Colonic mucosa (tissue), 4 donors: Measurements from ENCODE around the gene DHX38. TPM values are rescaled to one million over a fixed set of nuclear protein-coding genes. Genes with fewer than 3 reads are reported as not detected.

ENCODE experiments used
- DNase-seq: peaks from one replicate; pipeline ENCODE4 v3.0.0-alpha.2; 2020
- H3K27ac ChIP-seq: fragments of 200-600 bp; one replicate; pipeline ENCODE4 v1.8.0; 2021
- H3K27me3 ChIP-seq: fragments of 200-600 bp; one replicate; pipeline ENCODE4 v1.8.0; 2021
- H3K36me3 ChIP-seq: fragments of 200-600 bp; one replicate; pipeline ENCODE4 v1.8.0; 2021
- H3K4me1 ChIP-seq: fragments of 200-600 bp; one replicate; pipeline ENCODE4 v1.8.0; 2021; ENCODE audit warnings: mild to moderate bottlenecking
- H3K4me3 ChIP-seq: fragments of 200-600 bp; one replicate; pipeline ENCODE4 v1.8.0; 2021
- H3K9ac ChIP-seq, 2 donors: one replicate each; pipeline ENCODE4 v1.7.0; 2013; ENCODE audit warnings: control low read depth in 2 of 2, low read depth in 2 of 2, low read length in 2 of 2
- H3K9me3 ChIP-seq: fragments of 200-600 bp; one replicate; pipeline ENCODE4 v1.8.0; 2021
- intact Hi-C: fragments of 100-400 bp; cut with DNase I; formaldehyde crosslinking; loops from one replicate; pipeline ENCODE4 v1.14.1; 2022
- total RNA-seq, 2 donors: library from RNA; stranded (reverse); fragmentation: NEBNext Ultra II Directional in 1 of 2; extraction: Animal tissue kit (Norgen Biotek cat#: 25700) in 1 of 2; gene quantifications; one replicate each; pipeline ENCODE4 v1.2.1, GENCODE V29; 2021
- TF ChIP-seq, protein P1 (sequence below): fragments of 200-600 bp; IDR thresholded peaks from one replicate; pipeline ENCODE4 v1.8.0; 2022; ENCODE audit warnings: antibody characterized with exemption, mild to moderate bottlenecking
- donor health status: healthy.
- donor health status: DM: no; HTN: no; CAD: no.
- donor health status: DM: no; HTN: no; CAD: no.

Gene DHX38
- total RNA-seq, 2 donors from 2014 or later: 41.7 to 79.3 TPM

DNA sequence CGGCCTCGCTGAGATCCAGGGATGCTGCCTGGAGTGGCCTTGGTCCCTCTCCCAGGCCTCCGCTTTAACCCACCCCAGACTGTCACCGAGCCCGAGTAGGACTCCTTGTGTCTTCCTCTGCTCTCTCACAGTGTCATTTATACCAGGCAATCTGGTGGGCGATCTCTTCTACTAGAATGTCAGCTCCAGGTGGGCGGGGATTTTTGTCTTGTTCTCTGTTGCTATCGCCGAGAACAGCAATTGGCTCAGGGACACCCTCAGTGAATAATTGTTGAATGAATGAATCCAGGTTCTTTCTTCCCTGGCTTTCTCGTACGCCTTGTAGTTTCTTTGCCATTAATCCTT lies 591 bp downstream of the DHX38 start:
- intact Hi-C loops: loop anchor here (5.0 kb wide), 1 partner anchor 82 kb away; no protein-coding TSS in a partner anchor
- Histone ChIP-seq H3K4me3 (peak overlapping the region; percentile 90), H3K36me3 (peaks cover 8% of the 10 kb centered on the region), H3K27ac (peak overlapping the region; percentile 82), H3K27me3 (no peaks in the 10 kb centered on the region), H3K9ac (peak overlapping the region; percentile 94), H3K4me1 (peaks cover 11% of the 10 kb centered on the region), H3K9me3 (no peaks in the 10 kb centered on the region)
- DNase-seq: peak; percentile 28
- TF ChIP-seq, protein P1, sequence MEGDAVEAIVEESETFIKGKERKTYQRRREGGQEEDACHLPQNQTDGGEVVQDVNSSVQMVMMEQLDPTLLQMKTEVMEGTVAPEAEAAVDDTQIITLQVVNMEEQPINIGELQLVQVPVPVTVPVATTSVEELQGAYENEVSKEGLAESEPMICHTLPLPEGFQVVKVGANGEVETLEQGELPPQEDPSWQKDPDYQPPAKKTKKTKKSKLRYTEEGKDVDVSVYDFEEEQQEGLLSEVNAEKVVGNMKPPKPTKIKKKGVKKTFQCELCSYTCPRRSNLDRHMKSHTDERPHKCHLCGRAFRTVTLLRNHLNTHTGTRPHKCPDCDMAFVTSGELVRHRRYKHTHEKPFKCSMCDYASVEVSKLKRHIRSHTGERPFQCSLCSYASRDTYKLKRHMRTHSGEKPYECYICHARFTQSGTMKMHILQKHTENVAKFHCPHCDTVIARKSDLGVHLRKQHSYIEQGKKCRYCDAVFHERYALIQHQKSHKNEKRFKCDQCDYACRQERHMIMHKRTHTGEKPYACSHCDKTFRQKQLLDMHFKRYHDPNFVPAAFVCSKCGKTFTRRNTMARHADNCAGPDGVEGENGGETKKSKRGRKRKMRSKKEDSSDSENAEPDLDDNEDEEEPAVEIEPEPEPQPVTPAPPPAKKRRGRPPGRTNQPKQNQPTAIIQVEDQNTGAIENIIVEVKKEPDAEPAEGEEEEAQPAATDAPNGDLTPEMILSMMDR: no peak

DNA sequence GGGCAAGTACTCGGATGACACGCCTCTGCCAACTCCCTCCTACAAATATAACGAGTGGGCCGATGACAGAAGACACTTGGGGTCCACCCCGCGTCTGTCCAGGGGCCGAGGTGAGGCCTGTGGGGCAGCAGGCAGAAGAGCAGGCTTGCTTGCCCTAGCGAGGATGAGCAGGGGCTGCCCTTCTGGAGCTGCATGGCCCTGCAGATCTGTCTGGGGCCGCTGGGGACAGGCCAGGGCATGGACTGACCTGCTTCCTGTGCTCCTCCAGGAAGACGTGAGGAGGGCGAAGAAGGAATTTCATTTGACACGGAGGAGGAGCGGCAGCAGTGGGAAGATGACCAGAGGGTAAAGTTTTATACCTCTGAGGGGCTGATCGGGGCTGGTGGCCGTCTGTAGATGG lies 5.3 kb downstream of the DHX38 start:
- TF ChIP-seq, protein P1: no peak
- intact Hi-C loops: no loop called here
- peaks cover 28% of the 10 kb centered on the region for H3K36me3 ChIP-seq

DNA sequence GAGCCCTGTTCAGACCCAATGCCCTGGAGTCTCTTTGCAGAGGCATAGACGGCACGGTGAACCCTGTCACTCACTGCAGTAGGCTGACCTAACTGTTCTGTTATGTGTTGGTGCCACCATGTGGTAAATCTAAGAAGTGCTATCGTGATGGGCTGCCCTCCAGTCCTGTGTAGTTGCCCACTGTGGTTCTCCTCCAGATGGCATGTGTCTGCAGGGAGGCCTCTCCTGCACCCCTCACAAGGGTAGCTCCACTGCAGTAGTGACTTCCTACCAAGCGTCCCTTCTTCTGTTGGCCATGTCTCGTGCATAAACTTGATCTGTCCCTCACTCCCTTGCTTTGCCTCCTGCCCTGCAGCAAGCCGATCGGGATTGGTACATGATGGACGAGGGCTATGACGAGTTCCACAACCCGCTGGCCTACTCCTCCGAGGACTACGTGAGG lies 5.8 kb downstream of the DHX38 start:
- peaks cover 33% of the 10 kb centered on the region for H3K36me3 ChIP-seq
- DNase-seq: peak; percentile 53
- intact Hi-C loops: no loop called here
- no peaks in the 10 kb centered on the region for H3K27me3 ChIP-seq
- TF ChIP-seq, protein P1: no peak
- H3K27ac ChIP-seq: no peak overlapping the region
- peaks cover 10% of the 10 kb centered on the region for H3K4me1 ChIP-seq
- no peak overlapping the region for H3K9ac ChIP-seq
- H3K9me3 ChIP-seq: no peaks in the 10 kb centered on the region
- no peak overlapping the region for H3K4me3 ChIP-seq

More for the DNA sequence above, 5.3 kb downstream of the DHX38 start:
- Histone ChIP-seq H3K4me1 (peaks cover 11% of the 10 kb centered on the region), H3K27me3 (no peaks in the 10 kb centered on the region), H3K4me3 (no peak overlapping the region), H3K9ac (no peak overlapping the region), H3K27ac (no peak overlapping the region), H3K9me3 (no peaks in the 10 kb centered on the region)
- no peak for DNase-seq

DNA sequence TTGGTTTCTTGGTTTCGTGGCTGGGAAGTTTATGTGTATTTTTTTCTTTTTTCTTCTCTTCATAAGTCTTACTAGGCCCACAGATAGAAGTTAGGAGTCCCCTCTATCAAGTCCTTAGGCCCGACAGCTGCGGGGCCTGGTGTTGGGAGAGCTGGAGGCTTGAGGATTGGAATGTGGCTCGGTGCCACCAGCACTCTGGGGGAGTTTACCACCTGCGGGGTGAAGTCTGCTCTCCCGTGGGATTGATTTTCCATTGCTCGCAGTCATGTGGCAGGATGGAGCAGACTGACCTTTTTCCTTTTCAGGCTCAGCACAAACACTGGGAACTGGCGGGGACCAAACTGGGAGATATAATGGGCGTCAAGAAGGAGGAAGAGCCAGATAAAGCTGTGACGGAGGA lies 7.5 kb downstream of the DHX38 start:
- Histone ChIP-seq H3K9me3 (no peaks in the 10 kb centered on the region), H3K4me1 (no peaks in the 10 kb centered on the region), H3K9ac (no peak overlapping the region), H3K36me3 (peaks cover 43% of the 10 kb centered on the region), H3K27me3 (no peaks in the 10 kb centered on the region), H3K27ac (no peak overlapping the region), H3K4me3 (no peak overlapping the region)
- no peak for DNase-seq
- intact Hi-C loops: loop anchor here (5.0 kb wide), 1 partner anchor 34 kb away; no protein-coding TSS in a partner anchor
- TF ChIP-seq, protein P1: no peak

DNA sequence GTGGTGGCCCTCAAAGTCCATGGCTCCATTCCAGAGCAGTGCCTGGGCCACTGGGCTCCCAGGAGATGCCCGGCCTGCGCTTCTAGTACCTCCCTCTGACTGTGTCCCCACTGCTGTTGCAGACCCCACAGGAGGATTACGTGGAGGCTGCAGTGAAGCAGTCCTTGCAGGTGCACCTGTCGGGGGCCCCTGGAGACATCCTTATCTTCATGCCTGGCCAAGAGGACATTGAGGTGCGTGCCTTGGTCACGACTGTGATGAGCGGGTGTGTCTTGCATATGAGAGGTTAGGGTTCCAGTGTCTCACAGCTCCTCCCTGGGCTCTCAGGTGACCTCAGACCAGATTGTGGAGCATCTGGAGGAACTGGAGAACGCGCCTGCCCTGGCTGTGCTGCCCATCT lies 11.3 kb downstream of the DHX38 start:
- Histone ChIP-seq H3K4me3 (no peak overlapping the region), H3K27me3 (no peaks in the 10 kb centered on the region), H3K9ac (no peak overlapping the region), H3K4me1 (no peaks in the 10 kb centered on the region), H3K36me3 (peaks cover 61% of the 10 kb centered on the region), H3K27ac (no peak overlapping the region), H3K9me3 (no peaks in the 10 kb centered on the region)
- TF ChIP-seq, protein P1: no peak
- no peak for DNase-seq
- intact Hi-C loops: loop anchor here (5.0 kb wide), 1 partner anchor 38 kb away; no protein-coding TSS in a partner anchor
